ENCODE data around the gene NSD2.

Gene NSD2

DNA sequence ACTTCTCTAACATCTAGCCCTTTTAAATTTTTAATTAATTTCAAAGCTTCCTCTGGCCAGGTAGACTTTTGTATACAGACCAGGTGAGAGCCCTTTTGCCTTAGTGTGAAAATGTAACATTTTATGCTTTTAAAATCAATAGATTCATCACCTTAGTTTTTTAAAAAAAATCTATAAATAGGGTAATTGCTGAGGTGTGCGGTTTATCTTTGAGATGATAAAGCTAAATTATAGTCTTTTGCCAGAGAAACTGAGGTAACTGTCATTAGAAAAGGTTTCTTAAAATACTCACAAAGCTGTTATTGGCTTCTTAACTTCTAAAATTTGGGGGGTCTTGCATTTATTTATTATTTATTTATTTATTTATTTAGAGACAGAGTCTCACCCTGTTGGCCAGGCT lies 74.7 kb downstream of the NSD2 start:
- no peak for DNase-seq

DNA sequence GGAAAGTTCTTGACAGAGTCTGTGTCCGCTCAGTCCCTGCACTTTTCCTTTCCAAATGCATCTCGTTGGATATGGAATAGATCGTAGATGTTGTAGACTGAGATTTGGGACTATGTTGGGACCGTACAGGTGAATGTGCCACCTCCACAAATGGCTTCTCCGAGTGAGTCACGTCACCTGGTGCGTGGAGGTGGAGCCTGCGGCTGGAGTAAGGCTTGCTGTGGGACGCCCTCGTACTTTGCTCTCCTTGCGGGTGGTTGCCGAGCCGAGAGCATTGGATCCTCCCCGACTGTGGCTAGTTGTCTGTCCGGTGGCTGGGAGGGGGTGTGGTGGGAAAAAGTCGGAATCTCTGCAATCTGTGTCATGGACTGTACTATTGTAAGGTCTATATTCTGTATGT lies 77.0 kb downstream of the NSD2 start:
- no peak for DNase-seq

DNA sequence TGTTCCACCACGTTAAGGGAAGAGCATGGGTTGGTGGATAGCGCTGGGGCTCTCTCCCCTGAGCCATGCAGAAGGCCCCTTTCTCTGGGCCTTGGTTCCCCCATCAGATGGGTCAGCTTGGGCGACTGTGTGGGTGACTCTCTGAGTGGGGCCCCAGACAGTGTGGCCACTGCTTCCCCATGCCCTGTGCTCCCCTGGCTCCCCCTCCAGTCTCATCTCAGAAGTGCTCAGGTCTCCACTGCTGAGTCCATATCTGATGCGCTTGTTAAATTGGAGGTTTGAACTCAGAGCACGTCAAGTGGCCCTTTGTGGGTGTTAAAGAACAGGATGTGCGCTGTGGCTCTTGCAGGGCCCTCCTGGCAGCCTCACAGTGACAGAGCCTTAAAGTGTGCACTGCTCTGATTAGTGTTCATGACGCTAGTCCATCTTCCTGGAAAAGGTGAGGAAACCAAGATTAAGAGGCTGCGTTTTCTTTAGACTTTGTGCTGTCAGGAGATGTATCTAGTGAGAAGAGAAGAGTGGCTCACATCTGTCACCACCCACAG lies 77.8 kb downstream of the NSD2 start:
- no peak for DNase-seq

DNA sequence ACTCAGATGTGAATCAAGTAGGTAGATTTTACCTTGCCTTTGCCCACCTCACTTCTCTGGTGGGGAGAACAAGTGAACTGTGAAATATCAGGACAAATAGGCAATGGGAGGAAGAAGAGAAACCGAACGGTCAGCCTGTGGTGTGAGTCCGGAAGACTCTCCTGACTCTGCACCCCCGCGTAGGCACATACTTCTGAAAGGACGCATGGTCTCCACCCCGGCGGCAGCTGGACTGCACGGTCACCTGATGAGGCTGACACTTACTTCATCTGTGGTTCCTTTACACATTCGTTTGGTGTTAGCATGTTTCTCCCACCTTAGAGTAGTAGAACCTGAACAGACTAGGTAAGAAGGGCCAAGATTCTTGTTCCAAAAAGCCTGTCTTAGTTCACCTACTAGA lies 79.2 kb downstream of the NSD2 start:
- DNase-seq, result no peak

DNA sequence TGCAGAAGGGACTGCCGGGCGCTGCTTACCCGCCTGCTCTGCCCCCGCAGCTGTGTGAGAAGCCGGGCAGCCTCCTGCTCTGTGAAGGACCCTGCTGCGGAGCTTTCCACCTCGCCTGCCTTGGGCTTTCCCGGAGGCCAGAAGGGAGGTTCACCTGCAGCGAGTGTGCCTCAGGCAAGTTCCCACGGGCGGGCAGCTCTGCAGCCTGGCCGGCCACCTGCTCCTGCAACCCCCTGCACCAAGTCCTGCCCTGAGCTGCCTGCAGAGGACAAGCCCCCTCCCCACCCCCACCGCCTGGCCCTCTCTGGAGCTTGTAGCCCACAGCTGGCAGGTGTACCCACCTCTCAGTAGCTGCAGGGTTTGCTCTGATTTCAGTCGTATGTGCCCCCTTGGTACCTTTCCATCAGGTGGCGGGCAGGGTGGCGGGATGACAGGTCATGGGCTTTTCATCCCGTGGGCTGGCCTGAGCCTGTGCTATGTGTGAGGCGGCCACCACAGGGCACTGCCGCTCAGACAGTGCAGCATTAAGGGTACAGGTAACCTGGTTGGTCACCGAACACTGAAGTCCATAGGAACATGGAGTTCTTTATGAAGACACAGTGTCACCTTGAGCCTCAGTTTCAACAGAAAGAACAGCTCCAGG lies 81.0 kb downstream of the NSD2 start:
- DNase-seq, result no peak

DNA sequence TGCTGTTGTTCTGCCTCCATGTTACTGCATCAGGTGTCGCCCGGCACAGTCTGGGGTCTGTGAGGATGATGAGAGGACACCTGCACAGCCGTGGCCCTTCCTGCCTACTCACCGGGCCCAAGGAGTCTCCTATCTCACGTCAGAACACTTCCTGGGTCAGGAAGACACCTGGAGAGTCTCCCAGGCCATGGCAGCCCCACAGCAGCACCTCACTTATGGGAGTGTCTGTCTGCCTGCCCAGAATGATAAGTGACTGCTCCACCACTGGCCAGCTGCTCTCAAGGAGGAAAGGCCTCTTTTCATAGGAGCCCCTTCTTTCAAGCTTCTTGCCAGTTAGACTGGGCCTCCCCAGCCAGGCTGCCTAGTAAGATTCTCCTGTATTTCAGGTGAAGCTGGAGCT lies 81.5 kb downstream of the NSD2 start:
- no peak for DNase-seq

DNA sequence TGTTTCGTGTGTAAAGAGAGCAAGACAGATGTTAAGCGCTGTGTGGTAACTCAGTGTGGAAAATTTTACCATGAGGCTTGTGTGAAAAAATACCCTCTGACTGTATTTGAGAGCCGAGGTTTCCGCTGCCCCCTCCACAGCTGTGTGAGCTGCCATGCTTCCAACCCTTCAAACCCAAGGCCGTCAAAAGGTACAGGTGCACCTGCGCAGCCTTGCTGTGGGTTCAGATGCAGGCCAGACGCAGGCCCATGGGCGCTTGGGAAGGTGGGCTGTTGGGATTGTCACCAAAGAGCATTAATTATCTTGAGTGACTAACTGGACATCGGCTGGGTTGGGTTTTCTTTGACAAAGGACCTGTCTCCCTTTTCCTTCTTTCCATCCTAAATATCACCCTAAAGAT lies 82.1 kb downstream of the NSD2 start:
- DNase-seq, result no peak

DNA sequence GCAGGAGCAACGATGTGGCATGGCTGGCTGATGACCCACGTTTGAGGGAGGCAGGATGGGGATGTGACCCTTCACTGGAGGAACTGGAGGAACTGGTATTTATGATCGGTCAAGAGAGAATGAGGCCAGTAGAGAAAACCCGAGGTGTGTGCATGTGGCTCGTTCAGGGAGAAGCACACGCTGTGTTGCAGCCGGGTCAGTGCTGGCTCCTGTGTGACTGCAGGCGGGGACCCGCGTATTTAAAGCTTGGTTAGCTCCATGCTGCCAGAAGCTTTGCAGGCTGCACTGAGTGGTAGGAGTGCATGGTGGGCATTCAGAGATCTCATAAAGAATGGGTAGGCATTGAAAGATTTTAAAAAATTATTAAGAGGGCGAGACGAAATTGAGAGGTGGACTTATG lies 85.4 kb downstream of the NSD2 start:
- DNase-seq, result no peak

DNA sequence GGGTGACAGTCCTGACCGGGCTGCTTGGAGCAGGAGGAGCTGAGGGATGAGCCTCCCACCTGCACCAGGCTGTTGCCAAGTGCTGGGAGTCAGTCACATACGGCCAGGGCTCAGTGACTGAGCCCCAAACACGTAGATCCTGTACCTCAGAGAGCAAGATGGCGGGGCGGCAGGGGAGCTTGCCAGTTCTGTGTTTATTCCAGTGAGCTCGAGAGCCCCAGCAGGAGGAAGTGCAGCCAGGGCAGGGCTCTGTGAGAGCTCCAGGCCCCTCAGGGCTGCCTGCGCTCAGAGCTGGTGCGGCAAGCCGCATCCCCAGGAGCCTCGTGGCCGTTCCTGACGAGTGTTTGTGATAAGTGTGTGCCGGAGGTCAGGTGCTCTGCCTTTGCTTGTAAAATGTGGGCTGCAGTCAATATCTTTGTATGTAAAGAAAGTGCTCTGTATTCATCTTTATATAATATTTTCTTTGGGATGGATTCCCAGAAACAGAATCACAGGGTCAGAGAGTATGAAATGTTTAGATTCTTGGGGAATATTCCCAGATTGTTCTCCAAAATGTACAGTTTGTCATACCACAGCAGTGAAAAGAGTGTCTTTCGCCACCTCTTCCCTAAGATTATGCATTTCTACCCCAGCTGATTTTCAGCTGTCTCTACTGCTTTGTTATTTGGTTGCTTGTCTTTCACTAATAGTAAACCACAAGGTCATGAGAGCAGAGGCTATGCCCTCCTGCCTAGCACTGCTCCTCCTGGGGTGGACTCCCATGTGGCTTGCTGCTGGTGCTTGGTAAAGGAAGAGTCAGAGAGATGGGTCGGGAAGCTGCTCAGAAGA lies 87.3 kb downstream of the NSD2 start:
- peak; percentile 29 for DNase-seq

DNA sequence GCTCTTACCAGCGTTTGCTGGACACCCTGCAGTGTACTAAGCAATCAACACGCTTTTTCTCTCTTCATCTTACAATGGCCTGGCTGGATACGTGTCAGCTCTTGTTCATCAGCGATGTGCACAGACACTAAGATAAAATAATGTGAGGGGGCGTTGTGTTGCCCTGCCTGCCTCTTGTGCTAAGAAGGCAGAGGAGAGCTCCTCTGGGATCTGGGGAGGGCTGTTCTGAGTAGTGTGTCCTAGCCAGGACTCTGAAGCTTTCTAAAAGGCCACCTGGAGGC lies 87.9 kb downstream of the NSD2 start:
- no peak for DNase-seq

DNA sequence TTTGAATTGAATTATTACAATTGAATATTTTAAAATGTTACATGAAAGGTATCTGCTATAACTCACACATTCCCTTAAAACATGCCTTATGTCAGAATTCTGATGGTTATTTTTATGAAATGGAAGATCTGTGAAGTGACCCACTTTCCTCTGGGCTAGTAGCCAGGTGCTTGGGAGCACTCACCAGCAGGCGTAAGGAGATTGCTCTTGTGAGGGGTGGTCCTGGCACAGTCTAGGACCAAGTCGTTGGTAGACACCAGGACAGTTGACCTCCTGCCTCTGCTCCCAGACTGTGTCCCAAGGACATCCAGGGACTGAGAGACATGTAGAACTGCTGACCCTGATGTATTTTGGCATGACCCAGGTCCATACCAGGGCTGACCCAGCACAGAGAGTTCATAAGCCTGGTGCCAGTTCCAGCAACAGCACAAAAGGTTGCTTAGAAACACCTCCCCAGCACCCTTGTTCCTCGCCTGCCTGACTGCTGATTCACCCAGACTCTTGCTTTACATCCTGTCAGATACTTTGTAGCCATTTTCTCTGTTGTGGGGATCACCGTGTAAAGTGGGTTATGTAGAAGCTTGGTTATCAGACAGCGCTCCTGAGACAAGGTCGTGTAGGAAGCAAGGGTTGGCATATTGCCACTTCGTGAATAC lies 89.1 kb downstream of the NSD2 start:
- no peak for DNase-seq

DNA sequence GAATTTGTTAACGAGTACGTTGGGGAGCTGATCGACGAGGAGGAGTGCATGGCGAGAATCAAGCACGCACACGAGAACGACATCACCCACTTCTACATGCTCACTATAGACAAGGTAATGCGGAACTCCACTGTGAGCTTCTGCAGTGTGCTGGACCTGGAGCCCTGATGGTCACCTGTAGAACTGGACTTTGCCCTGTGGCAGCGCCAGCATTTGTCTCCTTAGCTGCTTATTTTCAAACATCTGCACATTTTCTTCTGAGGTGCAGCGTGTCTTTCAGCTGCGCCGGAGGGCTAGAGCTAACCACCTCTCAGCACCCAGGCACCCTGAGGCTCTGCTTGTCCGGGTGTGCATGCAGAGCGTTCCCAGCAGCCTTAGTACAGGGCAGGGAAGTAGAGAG lies 89.8 kb downstream of the NSD2 start:
- DNase-seq, result no peak

DNA sequence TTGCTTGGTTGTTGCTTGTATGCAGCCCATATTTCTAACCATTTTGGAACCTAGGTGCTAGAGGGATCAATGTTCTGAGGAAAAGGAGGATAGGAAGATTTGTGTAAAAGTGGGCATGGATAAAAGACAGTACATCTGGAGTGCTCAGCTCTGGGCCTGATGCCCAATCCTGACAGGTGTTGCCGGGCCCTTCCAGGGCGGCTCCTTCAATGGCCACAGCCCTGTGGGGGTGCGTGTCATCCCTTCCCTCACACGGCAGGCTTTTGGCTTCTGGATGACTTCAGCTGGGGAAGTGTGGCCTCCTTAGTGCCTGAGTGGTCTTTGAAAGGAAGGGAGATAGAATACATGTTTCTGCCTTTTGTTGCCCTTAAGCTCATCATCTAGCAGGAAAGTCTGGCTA lies 90.4 kb downstream of the NSD2 start:
- peak; percentile 58 for DNase-seq

DNA sequence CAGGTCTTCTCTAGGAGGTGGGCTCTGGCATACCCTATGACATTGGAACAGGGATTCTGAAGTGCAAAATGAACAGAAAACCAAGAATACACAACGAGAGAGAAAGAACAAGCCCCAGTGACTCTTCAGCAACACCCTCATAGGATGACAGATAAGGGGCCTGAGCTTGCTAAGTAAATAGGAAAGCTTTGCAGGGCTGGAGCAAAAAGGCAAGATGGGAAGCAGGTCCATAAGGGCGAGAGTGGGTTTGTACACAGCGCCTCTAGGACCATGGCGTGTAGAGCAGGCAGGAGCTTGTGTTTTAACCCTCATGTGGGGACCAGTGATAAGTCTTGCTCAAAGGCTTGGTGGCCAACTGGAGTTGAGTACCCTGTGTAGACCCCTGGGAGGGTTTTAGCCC lies 91.8 kb downstream of the NSD2 start:
- DNase-seq, result no peak

DNA sequence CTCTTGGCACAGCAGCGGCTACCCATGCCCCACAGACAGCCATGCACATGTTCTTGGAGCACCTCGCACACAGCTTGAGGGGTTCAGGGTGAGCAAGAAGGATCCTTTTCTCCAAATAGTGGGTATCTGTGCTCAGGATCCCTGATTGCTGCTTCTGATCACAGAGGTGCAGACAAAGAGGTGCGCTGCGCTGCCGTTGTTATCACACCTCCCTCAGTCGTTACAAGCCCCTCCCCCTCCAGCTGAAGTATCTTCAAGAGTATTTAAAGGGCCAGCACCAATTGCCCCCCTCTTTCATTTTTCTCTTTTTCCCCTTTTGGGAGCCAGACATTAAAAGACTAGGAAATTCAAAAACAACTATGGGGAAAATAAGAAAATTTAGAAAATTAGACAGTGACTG lies 93.2 kb downstream of the NSD2 start:
- DNase-seq, result no peak

DNA sequence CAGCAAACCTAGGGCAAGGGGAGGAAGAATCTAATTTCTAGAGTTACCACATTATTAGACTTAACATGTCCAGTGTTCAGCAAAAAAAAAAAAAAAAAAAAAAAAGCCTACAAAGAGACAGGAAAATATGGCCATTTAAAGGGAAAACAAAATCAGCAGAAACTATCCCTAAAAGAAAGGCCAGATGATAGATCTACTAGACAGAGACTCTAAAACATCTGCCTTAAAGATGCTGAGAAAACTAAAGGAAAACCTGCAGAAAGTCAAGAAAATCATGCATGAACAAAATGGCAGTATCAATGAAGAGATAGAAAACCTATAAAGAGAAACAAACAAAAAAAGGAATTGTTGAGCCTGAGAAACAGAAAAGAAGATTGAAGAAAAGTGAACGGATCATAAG lies 93.8 kb downstream of the NSD2 start:
- DNase-seq, result no peak

DNA sequence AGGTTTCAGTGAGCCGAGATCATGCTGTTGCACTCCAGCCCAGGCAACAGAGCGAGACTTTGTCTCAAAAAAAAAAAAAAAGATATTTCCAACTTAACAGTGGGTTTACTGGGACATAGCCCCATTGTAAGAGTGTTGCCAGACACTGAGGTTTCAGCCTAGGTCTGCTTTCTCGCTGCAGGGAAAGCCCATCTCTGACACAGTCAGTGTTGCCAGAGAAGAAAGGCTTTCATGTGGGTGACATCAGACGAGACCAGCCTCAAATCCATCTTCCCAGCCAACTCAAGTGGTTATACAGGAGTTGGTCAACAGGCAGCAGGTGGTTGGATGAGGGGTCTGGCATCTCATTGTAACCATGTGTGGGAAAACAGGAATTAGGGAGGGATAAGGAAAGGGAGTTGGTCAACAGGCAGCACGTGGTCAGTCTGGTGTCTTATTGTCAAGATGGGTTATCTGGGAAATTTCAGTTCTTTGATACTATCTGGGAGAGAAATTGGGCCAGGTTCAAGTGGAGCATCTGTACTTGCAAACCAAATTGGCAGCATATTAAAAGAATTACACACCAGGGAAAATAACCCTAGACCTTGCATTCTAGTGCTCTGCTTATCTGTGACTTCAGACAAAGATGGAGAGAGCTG lies 96.4 kb downstream of the NSD2 start:
- DNase-seq, result no peak

DNA sequence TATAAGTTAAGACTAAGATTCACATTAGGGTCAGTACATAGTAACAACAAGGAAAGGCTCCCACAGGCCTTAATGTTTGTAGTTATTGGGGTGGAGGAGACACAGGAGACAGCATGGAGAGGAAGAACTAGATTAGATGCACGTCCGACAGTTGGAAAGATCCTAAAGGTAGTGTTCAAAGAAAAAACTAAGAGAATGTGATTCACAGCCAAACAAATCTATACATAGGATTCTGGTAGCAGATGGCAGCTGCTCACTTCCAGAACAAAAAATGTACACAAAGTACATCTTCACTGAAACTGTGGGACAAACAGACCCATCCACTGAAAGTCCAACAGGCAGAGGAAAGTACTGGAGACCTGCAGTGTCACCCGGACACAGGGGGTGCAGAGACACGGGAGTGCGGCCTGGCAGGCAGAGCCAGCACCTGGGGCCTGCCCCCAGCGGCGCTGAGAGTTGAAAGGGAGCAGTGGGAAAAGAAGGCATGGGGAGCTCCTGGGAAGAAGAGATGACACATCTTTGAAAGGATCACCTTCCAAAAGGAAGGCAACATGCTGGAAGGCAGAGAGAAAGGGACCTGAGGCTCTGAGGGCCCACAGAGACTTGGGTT lies 97.6 kb downstream of the NSD2 start:
- no peak for DNase-seq

DNA sequence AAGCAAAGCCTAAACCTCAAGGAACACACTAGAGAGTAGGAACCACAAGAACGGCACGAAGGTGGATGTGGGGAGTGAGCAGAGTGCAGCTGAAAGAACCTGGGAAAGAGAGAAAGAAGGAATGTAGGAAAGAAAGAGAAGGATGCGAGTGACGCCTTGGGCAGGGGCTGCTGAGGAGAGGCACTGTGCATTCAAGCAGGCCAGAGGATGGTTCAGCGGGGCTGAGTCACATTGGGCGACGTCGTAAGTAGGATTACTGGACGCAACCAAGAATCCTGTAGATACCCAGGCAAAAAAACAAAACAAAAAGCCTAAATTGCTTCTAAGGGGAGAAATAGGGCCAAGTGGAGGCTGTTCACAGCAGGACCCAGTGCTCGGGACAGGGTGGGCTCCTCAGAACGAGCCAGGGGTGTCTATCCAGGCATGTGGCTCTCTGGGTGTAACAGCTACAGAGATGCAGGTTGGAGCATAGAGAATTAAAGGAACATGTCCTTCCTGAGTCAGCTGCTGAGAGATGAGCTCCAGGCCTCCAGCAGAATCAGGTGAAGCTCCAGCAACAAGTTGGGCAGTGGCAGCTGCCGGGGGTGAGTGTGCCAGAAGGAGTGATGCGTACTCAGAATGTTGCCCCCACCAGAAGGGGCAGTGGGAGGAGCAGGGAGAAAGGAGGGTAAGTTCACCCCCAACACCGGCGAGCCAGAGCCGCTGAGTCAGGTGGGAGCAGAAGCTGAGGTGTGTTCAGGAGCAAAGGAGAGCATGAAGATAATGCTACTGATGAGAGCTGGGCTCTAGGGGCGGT lies 98.9 kb downstream of the NSD2 start:
- DNase-seq, result no peak

DNA sequence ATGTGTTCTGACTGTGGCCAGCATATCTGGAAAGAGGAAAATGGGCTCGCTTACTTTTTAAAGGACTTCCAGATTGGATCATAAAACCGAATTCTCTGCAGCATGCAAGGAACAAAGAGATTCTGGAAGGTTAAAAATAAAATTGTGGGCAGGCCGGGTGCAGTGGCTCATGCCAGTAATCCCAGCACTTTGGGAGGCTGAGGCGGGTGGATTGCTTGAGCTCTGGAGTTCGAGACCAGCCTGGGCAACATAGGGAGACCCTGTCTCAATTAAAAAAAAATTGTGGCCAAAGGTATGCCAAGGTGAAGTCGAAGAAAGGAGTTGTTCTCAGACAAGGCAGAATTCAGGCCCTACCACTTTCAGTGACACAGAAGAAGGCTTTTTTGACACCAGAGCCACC lies 99.7 kb downstream of the NSD2 start:
- DNase-seq, result no peak

DNA sequence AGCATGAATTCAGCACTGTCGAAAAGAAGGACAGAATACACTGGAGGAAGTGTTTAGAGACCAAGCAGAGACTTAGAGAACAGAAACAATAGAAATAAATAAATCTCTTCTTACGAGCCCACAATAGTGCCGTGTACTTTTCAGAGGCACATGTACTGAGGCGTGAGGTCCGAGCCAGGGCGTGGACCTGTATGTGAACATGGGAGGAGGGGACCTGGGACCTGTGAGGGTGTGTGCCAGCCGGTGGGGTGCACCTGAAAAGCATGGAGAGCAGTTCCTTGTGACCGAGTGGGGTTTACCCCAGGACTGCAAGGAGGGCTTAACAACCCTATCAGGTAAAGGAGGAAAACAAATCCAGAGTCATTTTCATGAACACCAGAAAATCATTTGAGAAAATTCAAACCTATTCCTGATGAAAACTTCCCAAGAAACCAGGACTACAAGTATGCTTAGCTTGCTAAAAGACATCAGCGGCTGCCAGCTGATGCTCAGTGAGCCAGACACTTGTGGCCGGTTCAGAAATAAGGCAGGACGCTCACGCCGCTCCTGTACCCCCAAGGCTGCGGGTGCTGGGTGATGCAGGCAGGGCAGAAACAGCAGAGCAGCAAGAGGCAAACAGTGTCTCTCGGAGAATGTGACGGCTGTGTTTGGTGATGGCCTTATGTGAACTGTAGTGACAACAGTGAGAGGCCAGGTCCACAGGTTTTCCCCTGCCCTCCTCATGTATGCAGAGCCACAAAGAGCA lies 100.4 kb downstream of the NSD2 start:
- no peak for DNase-seq

DNA sequence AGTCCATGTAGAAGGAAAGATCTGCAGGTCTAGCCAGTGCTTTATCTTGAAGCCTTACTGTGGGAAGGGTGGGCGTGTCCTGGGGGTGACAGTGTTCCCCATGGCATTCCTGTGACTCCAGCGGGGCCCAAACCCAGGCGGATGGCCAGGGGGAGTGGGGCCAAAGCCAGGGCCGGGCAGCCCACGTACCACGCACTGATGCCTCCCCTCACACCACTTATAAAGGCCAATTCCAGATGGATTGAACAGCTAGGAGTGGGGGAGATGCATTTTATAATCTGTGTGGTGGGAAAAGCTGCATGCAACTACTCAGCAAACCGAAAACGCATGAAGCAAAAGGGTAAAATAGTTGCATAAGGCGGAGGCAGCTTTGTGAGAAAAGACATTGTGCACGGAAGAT lies 101.2 kb downstream of the NSD2 start:
- DNase-seq, result no peak
